ENCODE results near the gene BCL7C.
"Not testable (repeated sequence)": the region's sequence is repeated elsewhere in the genome, so short reads cannot be mapped to it uniquely, and the experiment has no call there.

BCL7C gene

GRCh38 chr16:30893744-30894539 is at the start of gene BCL7C:
BCL7C (minus strand) TSS chr16:30894077; CDS start chr16:30893944, 133 bp downstream.
- peak; percentile 79 for DNase-seq

GRCh38 chr16:30942426-30942806 is 48.5 kb upstream of the BCL7C start:
- DNase-seq: no peak

- DNase-seq: peak; percentile 48
Observed at GRCh38 chr16:30941600-30942425, 47.9 kb upstream of the BCL7C start.

- DNase-seq: not testable (repeated sequence)
Observed at GRCh38 chr16:30939571-30939970, 45.7 kb upstream of the BCL7C start.

DNA sequence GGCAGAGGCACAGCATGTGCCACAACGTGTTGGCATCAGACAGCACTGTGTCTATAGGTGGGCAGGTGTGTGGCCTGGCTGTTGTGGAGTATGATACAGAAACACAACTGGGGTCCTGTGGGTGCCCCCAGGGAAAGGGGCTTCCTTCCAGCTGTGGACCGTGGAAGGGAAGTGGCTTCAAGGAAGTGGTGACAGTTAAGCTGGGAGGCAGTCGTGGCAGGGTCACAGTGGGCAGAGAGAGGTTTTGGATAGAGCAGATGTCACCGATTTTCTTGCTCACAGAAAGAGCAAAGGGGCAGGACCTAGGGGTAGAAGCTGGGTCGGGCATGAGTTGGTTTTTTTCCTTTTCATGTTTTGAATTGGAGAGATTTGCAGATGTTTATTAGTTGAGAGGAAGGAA is 43.8 kb upstream of the BCL7C start:
- no peak for DNase-seq

DNA sequence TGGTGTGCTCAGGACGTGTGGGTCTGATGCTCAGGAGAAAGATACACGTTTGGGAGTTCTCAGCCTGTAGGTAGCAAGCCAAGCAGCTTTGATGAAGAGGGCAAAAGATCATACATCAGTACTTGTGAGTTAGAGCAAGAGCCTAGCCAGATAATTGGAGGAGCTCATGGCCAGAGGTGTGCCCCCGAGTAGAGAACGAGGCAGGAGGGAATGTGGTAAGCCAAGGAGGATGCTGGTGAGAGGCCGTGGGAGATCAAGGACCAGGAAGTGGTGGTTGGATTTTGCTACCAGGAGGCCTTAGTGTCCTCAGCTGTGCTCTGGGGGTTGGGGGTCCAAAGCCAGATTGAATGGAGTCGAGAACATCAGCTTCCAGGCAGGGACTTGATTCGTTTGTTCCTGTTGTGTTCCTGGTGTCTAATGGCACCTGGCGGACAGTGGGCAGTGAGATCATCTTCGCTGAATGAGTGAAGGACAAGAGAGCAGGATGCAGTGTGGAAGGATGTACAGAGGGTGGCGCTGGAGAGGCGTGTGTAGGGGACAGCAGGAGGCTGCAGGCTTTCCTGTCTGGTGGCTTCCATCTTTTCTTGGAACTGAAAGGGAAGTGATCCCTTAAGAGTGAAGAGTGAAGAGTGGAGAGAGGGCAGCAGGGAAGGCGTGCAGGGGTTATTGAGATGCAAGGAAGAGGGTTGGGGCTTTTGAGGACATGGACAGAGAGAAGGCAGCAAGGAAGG is 41.1 kb upstream of the BCL7C start:
- DNase-seq: no peak

DNA sequence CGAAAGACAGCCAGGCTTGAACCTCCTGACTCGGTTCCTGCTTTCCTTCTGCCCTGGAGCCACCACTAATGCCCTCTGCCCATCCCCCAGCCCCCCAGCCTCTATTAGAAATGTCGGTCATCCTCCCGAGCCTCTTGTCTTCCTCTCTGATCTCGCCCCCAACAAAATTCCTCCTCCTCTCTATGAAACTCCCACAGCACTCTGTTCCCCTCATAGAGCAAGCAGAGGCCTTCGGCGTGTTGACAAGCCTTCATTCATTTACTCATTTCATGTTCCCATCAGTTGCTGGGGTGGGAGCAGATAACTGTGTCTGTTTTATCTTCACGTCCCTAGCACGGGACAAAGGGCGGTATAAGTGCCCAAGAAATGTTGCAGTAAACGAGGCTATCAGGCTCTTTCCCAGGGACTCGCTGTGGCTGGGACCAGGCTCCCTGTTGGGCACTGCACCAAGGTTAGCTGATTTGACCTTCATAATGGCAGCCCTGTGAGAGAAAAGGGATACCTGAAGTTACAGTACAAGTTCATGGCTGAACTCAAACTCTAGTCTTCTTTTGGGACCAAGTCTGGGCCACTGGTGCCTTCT is 37.3 kb upstream of the BCL7C start:
- DNase-seq: no peak

GRCh38 chr16:30930160-30930571 is 36.3 kb upstream of the BCL7C start:
- DNase-seq: no peak

DNA sequence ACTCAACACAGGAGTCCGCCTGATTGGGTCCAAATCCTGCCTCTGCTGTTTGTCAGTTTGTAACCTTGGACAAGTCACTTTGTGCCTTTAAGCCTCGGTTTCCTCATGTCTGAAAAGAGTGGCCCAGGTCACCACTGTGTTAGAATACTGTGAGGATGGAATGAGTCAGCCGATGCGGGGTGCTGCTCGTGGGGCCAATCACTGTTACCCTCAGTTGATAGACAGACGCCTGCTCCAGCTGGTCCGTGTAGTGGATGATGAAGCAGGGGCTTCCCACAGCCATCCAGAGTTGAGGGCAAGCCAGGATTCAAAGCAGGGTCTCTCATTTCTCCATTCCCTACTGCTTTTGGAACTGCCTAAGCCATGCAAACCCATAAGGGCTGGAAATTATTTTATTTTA is 35.3 kb upstream of the BCL7C start:
- DNase-seq: no peak

DNA sequence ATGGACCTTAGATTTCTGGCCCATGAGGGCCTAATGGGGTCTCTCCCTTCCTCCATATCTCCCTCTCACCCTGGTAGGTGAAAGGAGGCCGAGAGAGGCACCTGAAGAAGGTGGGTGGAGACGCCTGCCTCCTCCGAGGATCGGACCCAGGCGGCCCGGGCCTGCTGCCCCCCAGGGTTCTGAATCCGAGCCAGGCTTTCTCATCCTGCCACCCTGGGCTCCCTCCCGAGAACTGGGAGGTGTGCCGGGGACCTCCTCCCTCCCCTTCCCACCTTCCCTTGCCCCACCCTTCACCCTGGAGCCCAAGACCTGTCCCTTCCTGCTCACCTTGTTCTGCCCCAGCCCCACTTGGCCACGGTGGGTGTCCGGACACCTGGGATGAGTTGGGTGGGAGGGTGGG is 34.5 kb upstream of the BCL7C start:
- DNase-seq: no peak

GRCh38 chr16:30927789-30928378 is 34.0 kb upstream of the BCL7C start:
- DNase-seq: peak; percentile 96

GRCh38 chr16:30926937-30927788 is 33.3 kb upstream of the BCL7C start:
- no peak for DNase-seq

DNA sequence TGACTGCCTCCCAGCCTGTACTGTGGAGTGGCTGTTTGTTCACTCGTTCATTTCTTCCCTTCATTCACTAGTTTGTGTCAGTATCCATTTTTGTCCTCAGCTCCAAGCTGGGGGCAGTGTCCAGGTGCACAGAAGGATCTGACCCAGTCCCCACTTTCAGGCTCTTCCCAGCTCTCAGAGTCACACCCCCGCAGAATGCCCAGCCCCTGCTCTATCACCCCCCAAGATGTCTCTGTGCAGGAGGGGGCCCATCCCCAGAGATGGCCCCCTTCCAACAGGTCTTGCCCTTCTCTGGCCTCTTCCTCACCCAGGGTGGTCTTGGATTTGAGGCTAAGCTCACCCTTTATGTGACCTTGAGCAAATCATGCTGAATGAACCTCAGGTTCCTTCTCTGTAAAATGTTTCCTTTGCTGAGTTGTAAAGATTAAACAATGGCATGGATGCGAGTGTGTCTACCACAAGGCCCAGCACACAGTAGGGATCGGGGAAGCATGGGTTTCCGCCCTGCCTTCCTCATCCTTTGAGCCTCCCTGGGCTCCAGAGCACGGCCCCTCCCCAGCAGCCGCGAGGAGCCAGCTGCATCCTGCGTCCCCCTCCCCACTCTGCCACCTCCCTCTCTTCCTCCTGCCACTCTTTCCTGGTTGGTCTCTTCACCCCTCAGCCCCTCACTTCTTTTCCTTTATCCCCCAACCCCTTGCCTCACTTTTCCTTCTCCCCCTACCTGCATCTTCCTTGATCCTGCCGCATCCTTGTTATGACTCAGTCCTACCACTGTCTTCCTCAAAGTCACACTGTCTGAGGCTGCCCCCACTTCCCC is 32.3 kb upstream of the BCL7C start:
- no peak for DNase-seq

GRCh38 chr16:30925632-30925987 is 31.7 kb upstream of the BCL7C start:
- DNase-seq: no peak

- no peak for DNase-seq
Observed at GRCh38 chr16:30924913-30925631, 31.2 kb upstream of the BCL7C start.

DNA sequence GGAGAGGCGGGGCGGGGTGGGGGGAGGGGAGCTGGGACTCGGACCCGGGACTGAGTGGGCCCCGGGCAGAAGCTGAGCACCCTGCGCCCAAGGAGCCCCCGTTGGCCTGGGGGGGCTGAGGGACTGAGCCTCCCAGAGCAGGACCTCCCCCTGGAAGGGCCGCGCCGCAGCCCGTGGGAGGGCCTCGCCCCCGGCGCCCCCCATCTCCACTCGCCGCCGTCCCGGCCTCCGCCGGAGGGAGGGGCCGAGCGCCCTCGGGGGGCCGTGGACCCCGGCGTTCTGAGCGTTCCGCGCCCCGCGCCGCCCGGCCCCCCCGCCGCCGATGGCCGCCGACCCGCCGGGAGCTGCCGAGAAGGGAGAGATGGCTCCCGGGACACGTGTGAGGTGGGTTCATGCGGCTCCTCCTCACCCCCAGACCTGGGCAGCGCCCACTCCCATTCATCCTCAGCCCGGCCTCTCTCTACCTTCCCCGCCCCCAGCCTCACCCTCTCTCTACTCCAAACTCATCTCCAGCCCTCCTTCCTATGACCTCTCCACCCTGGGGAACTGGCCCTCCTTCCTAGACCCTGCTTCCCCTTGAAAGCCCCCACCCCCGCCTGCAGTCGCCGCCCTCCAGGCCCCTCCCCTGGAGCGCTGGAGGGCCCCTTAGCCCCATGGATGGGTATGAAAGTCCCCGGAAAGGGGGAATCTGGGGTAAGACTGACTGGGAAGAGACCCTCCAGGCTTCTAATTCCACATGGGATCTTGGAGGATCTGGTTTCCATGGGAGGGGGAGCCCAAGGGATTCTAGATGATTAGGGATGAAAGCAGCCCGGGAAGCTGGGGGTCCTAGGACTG is 30.4 kb upstream of the BCL7C start:
- DNase-seq: no peak

DNA sequence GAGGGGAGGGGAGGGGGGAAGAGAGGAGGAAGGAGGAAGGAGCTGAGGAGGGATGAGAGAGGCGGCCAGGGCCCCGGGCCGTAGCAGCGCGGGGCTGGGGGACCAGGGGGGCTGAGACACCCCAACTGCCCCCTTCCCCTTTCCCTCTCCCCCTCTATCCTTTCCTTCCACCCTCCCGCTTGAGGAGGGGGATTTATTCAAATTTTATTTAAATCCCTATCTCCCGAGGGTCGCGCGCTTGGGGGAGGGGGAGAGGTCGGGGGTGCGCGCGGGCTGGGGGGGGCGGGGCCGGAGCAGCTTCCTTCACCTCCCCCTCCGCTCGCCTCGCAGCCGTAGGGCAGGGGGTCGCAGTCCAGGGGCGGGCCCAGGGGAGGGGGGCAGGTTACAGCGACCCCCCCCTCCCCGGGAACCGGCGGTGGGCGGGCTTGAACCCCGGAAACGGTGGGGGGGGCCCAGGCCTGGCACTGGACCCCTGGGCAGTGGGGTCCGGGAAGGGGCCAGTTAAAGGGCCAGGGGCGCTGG is 29.7 kb upstream of the BCL7C start, which contains the start of gene FBXL19:
TSS of gene FBXL19 (plus strand) at position 19 of the 522 bp plus-strand sequence. CDS start 2,183 bp downstream, outside the sequence.
- no peak for DNase-seq

- DNase-seq: peak; percentile 99
Observed at GRCh38 chr16:30922960-30923535, 29.2 kb upstream of the BCL7C start.

All from DMS153 (cell line).